ENCODE results near the gene TJAP1.

GRCh38 chr6:43488667-43489276 is 11.4 kb downstream of the TJAP1 start:
- TF ChIP-seq CTCF (IDR thresholded peaks at IDR 0.05; ENCODE audit: poor library complexity, severe bottlenecking) (no peak), POLR2AphosphoS5 (IDR thresholded peaks at IDR 0.05) (no peak), RAD21 (conservative IDR thresholded peaks at IDR 0.05) (no peak), EZH2 (IDR thresholded peaks at IDR 0.05; ENCODE audit: borderline replicate concordance, insufficient read depth, low read length, poor library complexity, severe bottlenecking) (no peak), EP300 (conservative IDR thresholded peaks at IDR 0.05; ENCODE audit: poor library complexity, severe bottlenecking) (no peak), SMC3 (conservative IDR thresholded peaks at IDR 0.05; ENCODE audit: poor library complexity) (no peak), TAF1 (IDR thresholded peaks at IDR 0.05; ENCODE audit: low read depth) (no peak)
